Neutrophil (primary cell): Measurements from ENCODE around the gene DPYD.

Experiments
- H3K27ac ChIP-seq: fragments of 200-600 bp; sonication (generic); 2 replicates; pipeline ENCODE4 v1.5.1; 2016; ENCODE audit warnings: mild to moderate bottlenecking, moderate library complexity
- H3K27me3 ChIP-seq: fragments of 200-600 bp; sonication (generic); 2 replicates; pipeline ENCODE4 v1.6.0; 2016; ENCODE audit warnings: mild to moderate bottlenecking
- H3K36me3 ChIP-seq: fragments of 200-600 bp; sonication (generic); 2 replicates; pipeline ENCODE4 v1.5.1; 2017
- H3K4me1 ChIP-seq, 2 experiments: fragments of 200-600 bp in 1 of 2; sonication (generic) in 1 of 2; 1 replicate in 1 of 2; 2 replicates in 1 of 2; pipeline versions ENCODE4 v1.5.1 to v1.6.1; 2013 to 2016; ENCODE audit warnings: low read depth in 1 of 2, low read length in 1 of 2, mild to moderate bottlenecking in 1 of 2, moderate library complexity in 1 of 2; ENCODE audit not compliant: control insufficient read depth in 1 of 2, insufficient read depth in 1 of 2
- H3K4me3 ChIP-seq, 2 experiments: fragments of 200-600 bp in 1 of 2; sonication (generic) in 1 of 2; 1 replicate in 1 of 2; 2 replicates in 1 of 2; pipeline ENCODE4 v1.5.1; 2013 to 2016; ENCODE audit warnings: low read depth in 1 of 2, low read length in 1 of 2, mild to moderate bottlenecking in 1 of 2, moderate library complexity in 1 of 2
- H3K9me3 ChIP-seq: fragments of 200-600 bp; sonication (generic); 2 replicates; pipeline ENCODE4 v1.5.1; 2016
- CTCF ChIP-seq: fragments of 200-600 bp; sonication (generic); IDR thresholded peaks from 2 replicates; pipeline ENCODE4 v1.5.1; 2016; ENCODE audit warnings: antibody characterized with exemption

Gene DPYD

GRCh38 chr1:97630281-97630680 lies 290.6 kb downstream of the DPYD start:
- peaks cover 2% of the 10 kb centered on the region for H3K36me3 ChIP-seq

GRCh38 chr1:97623220-97623619 lies 297.6 kb downstream of the DPYD start:
- no peaks in the 10 kb centered on the region for H3K4me1 ChIP-seq
- no peaks in the 10 kb centered on the region for H3K27me3 ChIP-seq
- no peaks in the 10 kb centered on the region for H3K9me3 ChIP-seq
- H3K27ac ChIP-seq: no peak overlapping the region
- H3K36me3 ChIP-seq: no peaks in the 10 kb centered on the region
- no peak overlapping the region for H3K4me3 ChIP-seq
- TF ChIP-seq CTCF: no peak

More at GRCh38 chr1:97630281-97630680, 290.6 kb downstream of the DPYD start:
- no peaks in the 10 kb centered on the region for H3K9me3 ChIP-seq
- no peak overlapping the region for H3K27ac ChIP-seq
- no peak overlapping the region for H3K4me3 ChIP-seq
- no peaks in the 10 kb centered on the region for H3K4me1 ChIP-seq
- no peaks in the 10 kb centered on the region for H3K27me3 ChIP-seq
- TF ChIP-seq CTCF: no peak

GRCh38 chr1:97621955-97622354 lies 298.9 kb downstream of the DPYD start:
- H3K9me3 ChIP-seq: no peaks in the 10 kb centered on the region

GRCh38 chr1:97619706-97620105 lies 301.1 kb downstream of the DPYD start:
- no peak for TF ChIP-seq CTCF
- Histone ChIP-seq H3K9me3 (no peaks in the 10 kb centered on the region), H3K4me3 (no peak overlapping the region), H3K27ac (no peak overlapping the region), H3K4me1 (no peaks in the 10 kb centered on the region), H3K36me3 (no peaks in the 10 kb centered on the region), H3K27me3 (no peaks in the 10 kb centered on the region)

More at GRCh38 chr1:97621955-97622354, 298.9 kb downstream of the DPYD start:
- H3K36me3 ChIP-seq: no peaks in the 10 kb centered on the region
- no peaks in the 10 kb centered on the region for H3K27me3 ChIP-seq
- H3K4me3 ChIP-seq: no peak overlapping the region
- no peaks in the 10 kb centered on the region for H3K4me1 ChIP-seq
- no peak for TF ChIP-seq CTCF
- no peak overlapping the region for H3K27ac ChIP-seq

- H3K27ac ChIP-seq: no peak overlapping the region
- H3K4me1 ChIP-seq: no peaks in the 10 kb centered on the region
- no peaks in the 10 kb centered on the region for H3K9me3 ChIP-seq
- no peak for TF ChIP-seq CTCF
- no peak overlapping the region for H3K4me3 ChIP-seq
- H3K36me3 ChIP-seq: no peaks in the 10 kb centered on the region
- H3K27me3 ChIP-seq: no peaks in the 10 kb centered on the region
Measured at GRCh38 chr1:97610748-97611147, 310.1 kb downstream of the DPYD start.

GRCh38 chr1:97610102-97610501 lies 310.7 kb downstream of the DPYD start:
- no peaks in the 10 kb centered on the region for H3K36me3 ChIP-seq
- H3K4me3 ChIP-seq: no peak overlapping the region
- no peaks in the 10 kb centered on the region for H3K27me3 ChIP-seq
- H3K4me1 ChIP-seq: no peaks in the 10 kb centered on the region
- TF ChIP-seq CTCF: no peak
- no peaks in the 10 kb centered on the region for H3K9me3 ChIP-seq
- H3K27ac ChIP-seq: no peak overlapping the region
